Activated B cell treated with CpG ODN at 0.5 μM for 24 hours (primary cell): Measurements from ENCODE around the gene SYT13. TPM values are rescaled to one million over a fixed set of nuclear protein-coding genes. Genes with fewer than 3 reads are reported as not detected.
A peak's percentile ranks its signal among the peaks of the same experiment; 100 is the strongest.

ENCODE experiments used
- ATAC-seq: fragments of 200-7000 bp; cut with Tn5 transposase; one replicate; pipeline ENCODE4 v1.10.0; 2021; ENCODE audit warnings: low read depth, mild to moderate bottlenecking, moderate library complexity
- CTCF ChIA-PET: fragments of 350-600 bp; sonication (Branson Sonifier 250); formaldehyde crosslinking; loops from one replicate; lab custom pipeline; 2021; ENCODE audit warnings: antibody characterized with exemption; lab: Charles Lee
- POLR2A ChIA-PET: fragments of 350-600 bp; sonication (Branson Sonifier 250); formaldehyde crosslinking; loops from one replicate; lab custom pipeline; 2021; ENCODE audit warnings: antibody characterized with exemption; lab: Charles Lee
- DNase-seq: peaks from one replicate; pipeline ENCODE4 v3.0.0; 2022
- H3K27ac Mint-ChIP-seq: one replicate; pipeline ENCODE4 v1.8.0; 2020; ENCODE audit warnings: mixed read lengths
- H3K27me3 Mint-ChIP-seq: one replicate; pipeline ENCODE4 v1.8.0; 2021; ENCODE audit warnings: mixed read lengths
- H3K36me3 Mint-ChIP-seq: one replicate; pipeline ENCODE4 v1.8.0; 2021; ENCODE audit warnings: low read depth, mixed read lengths
- H3K4me1 Mint-ChIP-seq: one replicate; pipeline ENCODE4 v1.8.0; 2021; ENCODE audit warnings: mixed read lengths
- H3K4me3 Mint-ChIP-seq: one replicate; pipeline ENCODE4 v1.8.0; 2020; ENCODE audit warnings: mild to moderate bottlenecking, mixed read lengths
- H3K9me3 Mint-ChIP-seq: one replicate; pipeline ENCODE4 v1.8.0; 2020; ENCODE audit warnings: mixed read lengths
- intact Hi-C: fragments of 100-400 bp; cut with micrococcal nuclease; formaldehyde crosslinking; loops from one replicate; pipeline ENCODE4 v1.15.1; 2024
- total RNA-seq: library from RNA; stranded (reverse); gene quantifications from 2 replicates; pipeline ENCODE4 v1.2.3, GENCODE V29; 2022
- TF ChIP-seq, protein P1 (sequence below): fragments of 200-600 bp; IDR thresholded peaks from one replicate; pipeline ENCODE4 v1.8.0; 2022; ENCODE audit warnings: antibody characterized with exemption, mild to moderate bottlenecking

The SYT13 gene
- total RNA-seq, 1 donor from 2014 or later = not detected

GRCh38 chr11:45237711-45238315, 48.3 kb downstream of the SYT13 start:
- no peak for DNase-seq
- H3K27me3 Mint-ChIP-seq = peaks cover 21% of the 10 kb centered on the region
- no peak overlapping the region for H3K27ac Mint-ChIP-seq
- no peaks in the 10 kb centered on the region for H3K4me1 Mint-ChIP-seq
- no peak overlapping the region for H3K4me3 Mint-ChIP-seq
- H3K36me3 Mint-ChIP-seq = no peaks in the 10 kb centered on the region
- H3K9me3 Mint-ChIP-seq = peaks cover 5% of the 10 kb centered on the region
- ChIA-PET POLR2A (no interaction called here), CTCF (no interaction called here)
- intact Hi-C loops = no loop called here
- TF ChIP-seq, protein P1, sequence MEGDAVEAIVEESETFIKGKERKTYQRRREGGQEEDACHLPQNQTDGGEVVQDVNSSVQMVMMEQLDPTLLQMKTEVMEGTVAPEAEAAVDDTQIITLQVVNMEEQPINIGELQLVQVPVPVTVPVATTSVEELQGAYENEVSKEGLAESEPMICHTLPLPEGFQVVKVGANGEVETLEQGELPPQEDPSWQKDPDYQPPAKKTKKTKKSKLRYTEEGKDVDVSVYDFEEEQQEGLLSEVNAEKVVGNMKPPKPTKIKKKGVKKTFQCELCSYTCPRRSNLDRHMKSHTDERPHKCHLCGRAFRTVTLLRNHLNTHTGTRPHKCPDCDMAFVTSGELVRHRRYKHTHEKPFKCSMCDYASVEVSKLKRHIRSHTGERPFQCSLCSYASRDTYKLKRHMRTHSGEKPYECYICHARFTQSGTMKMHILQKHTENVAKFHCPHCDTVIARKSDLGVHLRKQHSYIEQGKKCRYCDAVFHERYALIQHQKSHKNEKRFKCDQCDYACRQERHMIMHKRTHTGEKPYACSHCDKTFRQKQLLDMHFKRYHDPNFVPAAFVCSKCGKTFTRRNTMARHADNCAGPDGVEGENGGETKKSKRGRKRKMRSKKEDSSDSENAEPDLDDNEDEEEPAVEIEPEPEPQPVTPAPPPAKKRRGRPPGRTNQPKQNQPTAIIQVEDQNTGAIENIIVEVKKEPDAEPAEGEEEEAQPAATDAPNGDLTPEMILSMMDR = no peak
- ATAC-seq = no peak

GRCh38 chr11:45234306-45235006, 51.7 kb downstream of the SYT13 start:
- peaks cover 19% of the 10 kb centered on the region for H3K27me3 Mint-ChIP-seq
- TF ChIP-seq, protein P1 = no peak
- H3K9me3 Mint-ChIP-seq = peaks cover 2% of the 10 kb centered on the region
- H3K36me3 Mint-ChIP-seq = no peaks in the 10 kb centered on the region
- ATAC-seq (no peak), DNase-seq (no peak)
- ChIA-PET CTCF (interaction anchor here (0.7 to 2.9 kb wide), 4 partner anchors 9 to 124 kb away, joined by 3 to 7 read pairs (median 4); no protein-coding TSS in a partner anchor), POLR2A (interaction anchor here (0.7 kb wide), 1 partner anchor 663 kb away, joined by 3 read pairs; no protein-coding TSS in a partner anchor)
- no peak overlapping the region for H3K27ac Mint-ChIP-seq
- H3K4me1 Mint-ChIP-seq = no peaks in the 10 kb centered on the region
- intact Hi-C loops = loop anchor here (5.0 kb wide), 1 partner anchor 122 kb away; no protein-coding TSS in a partner anchor
- H3K4me3 Mint-ChIP-seq = no peak overlapping the region

DNA sequence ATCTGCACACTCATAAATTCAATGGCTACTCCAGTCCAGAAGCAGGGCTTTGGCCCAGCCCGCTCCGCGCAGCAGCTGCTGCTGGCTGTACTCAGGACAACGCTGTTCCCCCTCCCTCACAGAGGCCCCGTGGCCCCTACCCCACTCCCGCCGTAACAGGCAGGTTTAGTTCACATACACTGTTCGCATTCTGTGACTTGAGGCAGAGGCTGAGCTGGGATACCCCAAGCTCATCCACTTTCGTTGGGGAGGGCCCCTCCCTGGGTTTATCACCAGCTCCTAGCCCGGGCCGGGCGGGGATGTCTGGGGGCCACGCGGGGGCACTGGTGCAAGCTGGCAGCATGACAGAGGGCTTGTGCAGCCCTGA, 52.4 kb downstream of the SYT13 start:
- H3K4me3 Mint-ChIP-seq = no peak overlapping the region
- ChIA-PET CTCF (interaction anchor here (0.7 to 2.9 kb wide), 7 partner anchors 9 to 123 kb away, joined by 3 to 7 read pairs (median 3); no protein-coding TSS in a partner anchor), POLR2A (no interaction called here)
- no peaks in the 10 kb centered on the region for H3K9me3 Mint-ChIP-seq
- intact Hi-C loops = loop anchor here (5.0 kb wide), 1 partner anchor 121 kb away; no protein-coding TSS in a partner anchor
- TF ChIP-seq, protein P1 = no peak
- ATAC-seq (no peak), DNase-seq (no peak)
- H3K4me1 Mint-ChIP-seq = no peaks in the 10 kb centered on the region
- H3K27ac Mint-ChIP-seq = no peak overlapping the region
- H3K36me3 Mint-ChIP-seq = peaks cover under 1% of the 10 kb centered on the region
- H3K27me3 Mint-ChIP-seq = peaks cover 19% of the 10 kb centered on the region

DNA sequence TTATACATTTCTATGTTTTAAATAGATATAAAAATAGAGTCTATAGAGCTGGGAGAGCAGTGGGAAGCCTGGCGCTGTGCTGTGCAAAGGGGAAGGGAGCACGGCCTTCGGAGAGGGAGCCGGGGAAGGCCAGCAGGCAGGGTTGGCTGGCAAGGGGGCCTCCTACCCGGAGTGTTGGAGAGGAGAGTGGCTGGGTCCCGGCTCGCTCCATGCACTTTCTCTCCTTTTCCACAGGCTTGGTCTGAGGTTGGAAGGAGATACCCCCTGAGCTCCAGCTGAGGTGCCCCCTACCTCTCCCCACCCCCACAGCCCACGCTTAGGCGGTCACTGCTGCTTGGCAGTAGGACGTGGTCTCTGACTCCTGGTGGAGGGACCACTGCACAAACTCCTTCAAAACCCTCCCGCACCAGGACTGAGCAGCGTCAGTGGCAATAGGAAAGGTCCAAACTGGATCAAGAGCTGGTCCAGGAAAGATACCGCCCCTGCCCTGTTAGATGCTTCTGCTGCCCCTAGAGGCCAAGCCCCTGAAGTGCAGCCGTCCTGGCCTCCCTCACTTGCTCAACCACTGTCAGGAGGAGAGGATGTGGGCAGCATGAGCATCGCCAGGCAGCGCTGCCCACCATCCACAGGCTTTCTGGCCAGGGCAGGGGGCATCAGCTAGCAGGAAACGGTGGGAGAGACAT, 52.9 kb downstream of the SYT13 start:
- Mint-ChIP-seq H3K27ac (no peak overlapping the region), H3K4me1 (no peaks in the 10 kb centered on the region), H3K4me3 (no peak overlapping the region), H3K9me3 (no peaks in the 10 kb centered on the region), H3K36me3 (peaks cover 6% of the 10 kb centered on the region), H3K27me3 (peaks cover 15% of the 10 kb centered on the region)
- peak; percentile 71 for ATAC-seq
- POLR2A ChIA-PET = no interaction called here
- CTCF ChIA-PET = interaction anchor here (0.7 to 2.9 kb wide), 6 partner anchors 9 to 123 kb away, joined by 3 to 7 read pairs (median 4); no protein-coding TSS in a partner anchor
- peak; percentile 46 for DNase-seq
- intact Hi-C loops = loop anchor here (5.0 kb wide), 1 partner anchor 121 kb away; no protein-coding TSS in a partner anchor
- TF ChIP-seq, protein P1 = peak; percentile 41
